Measurements from ENCODE around the gene SETD3.
A peak's percentile ranks its signal among the peaks of the same experiment; 100 is the strongest.

SETD3 gene

GRCh38 chr14:99422228-99423010 is 58.2 kb downstream of the SETD3 start:
- DNase-seq (ENCODE audit: low read depth), result no peak

GRCh38 chr14:99420711-99421110 is 59.9 kb downstream of the SETD3 start:
- no peak for DNase-seq (ENCODE audit: low read depth)

- DNase-seq (ENCODE audit: low read depth), result no peak
Observed at GRCh38 chr14:99419905-99420304, 60.8 kb downstream of the SETD3 start.

GRCh38 chr14:99418242-99418641 is 62.4 kb downstream of the SETD3 start:
- no peak for DNase-seq (ENCODE audit: low read depth)

- no peak for DNase-seq (ENCODE audit: low read depth)
Observed at GRCh38 chr14:99416909-99417308, 63.8 kb downstream of the SETD3 start.

- peak; percentile 20 for DNase-seq (ENCODE audit: low read depth)
Observed at GRCh38 chr14:99415496-99416281, 65.0 kb downstream of the SETD3 start.

- DNase-seq (ENCODE audit: low read depth), result no peak
Observed at GRCh38 chr14:99413911-99414310, 66.7 kb downstream of the SETD3 start.

- DNase-seq (ENCODE audit: low read depth), result no peak
Observed at GRCh38 chr14:99413172-99413571, 67.5 kb downstream of the SETD3 start.

GRCh38 chr14:99412117-99413061 is 68.3 kb downstream of the SETD3 start:
- no peak for DNase-seq (ENCODE audit: low read depth)

- no peak for DNase-seq (ENCODE audit: low read depth)
Observed at GRCh38 chr14:99410019-99410418, 70.6 kb downstream of the SETD3 start.

GRCh38 chr14:99408971-99409289 is 71.7 kb downstream of the SETD3 start:
- DNase-seq (ENCODE audit: low read depth), result no peak

GRCh38 chr14:99408286-99408970 is 72.2 kb downstream of the SETD3 start:
- DNase-seq (ENCODE audit: low read depth), result no peak

- DNase-seq (ENCODE audit: low read depth), result no peak
Observed at GRCh38 chr14:99407416-99407815, 73.2 kb downstream of the SETD3 start.

- no peak for DNase-seq (ENCODE audit: low read depth)
Observed at GRCh38 chr14:99402950-99403349, 77.7 kb downstream of the SETD3 start.

- no peak for DNase-seq (ENCODE audit: low read depth)
Observed at GRCh38 chr14:99402285-99402648, 78.4 kb downstream of the SETD3 start.

- no peak for DNase-seq (ENCODE audit: low read depth)
Observed at GRCh38 chr14:99401621-99402284, 78.9 kb downstream of the SETD3 start.

GRCh38 chr14:99401211-99401610 is 79.4 kb downstream of the SETD3 start:
- no peak for DNase-seq (ENCODE audit: low read depth)

GRCh38 chr14:99397698-99398097 is 83.0 kb downstream of the SETD3 start:
- DNase-seq (ENCODE audit: low read depth), result no peak

- DNase-seq (ENCODE audit: low read depth), result peak; percentile 18
Observed at GRCh38 chr14:99395909-99396530, 84.6 kb downstream of the SETD3 start.

- no peak for DNase-seq (ENCODE audit: low read depth)
Observed at GRCh38 chr14:99394602-99395156, 86.0 kb downstream of the SETD3 start.

Data from stimulated activated CD8-positive, alpha-beta memory T cell treated with anti-CD3 and anti-CD28 coated beads, Interleukin-12 subunit alpha, Interleukin-12 subunit beta, amount 100 ng/mL, for 4 hours (primary cell).